ENCODE data around the gene GPX5.

DNA sequence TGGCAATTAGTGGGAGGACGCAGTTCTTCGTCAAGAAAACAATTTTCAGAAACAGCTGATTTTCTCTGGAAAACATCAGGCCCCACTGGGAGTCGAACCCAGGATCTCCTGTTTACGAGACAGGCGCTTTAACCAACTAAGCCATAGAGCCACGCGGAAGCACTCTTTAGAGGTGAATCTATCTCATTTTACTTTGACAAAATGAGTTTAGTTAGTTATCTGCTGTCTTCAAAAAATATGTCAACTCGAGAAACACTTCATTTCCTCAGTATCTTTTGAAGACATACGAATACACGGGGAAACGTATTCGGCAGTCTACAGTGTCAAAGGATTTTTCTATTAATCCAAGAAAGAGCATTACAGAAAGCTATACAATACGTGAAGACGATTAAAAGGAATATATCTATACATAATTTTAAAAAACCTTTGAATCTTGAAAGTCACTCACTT, 36.7 kb upstream of the GPX5 start:
- no peak for TF ChIP-seq POLR2A (IDR thresholded peaks at IDR 0.05)
- TF ChIP-seq, protein P1, sequence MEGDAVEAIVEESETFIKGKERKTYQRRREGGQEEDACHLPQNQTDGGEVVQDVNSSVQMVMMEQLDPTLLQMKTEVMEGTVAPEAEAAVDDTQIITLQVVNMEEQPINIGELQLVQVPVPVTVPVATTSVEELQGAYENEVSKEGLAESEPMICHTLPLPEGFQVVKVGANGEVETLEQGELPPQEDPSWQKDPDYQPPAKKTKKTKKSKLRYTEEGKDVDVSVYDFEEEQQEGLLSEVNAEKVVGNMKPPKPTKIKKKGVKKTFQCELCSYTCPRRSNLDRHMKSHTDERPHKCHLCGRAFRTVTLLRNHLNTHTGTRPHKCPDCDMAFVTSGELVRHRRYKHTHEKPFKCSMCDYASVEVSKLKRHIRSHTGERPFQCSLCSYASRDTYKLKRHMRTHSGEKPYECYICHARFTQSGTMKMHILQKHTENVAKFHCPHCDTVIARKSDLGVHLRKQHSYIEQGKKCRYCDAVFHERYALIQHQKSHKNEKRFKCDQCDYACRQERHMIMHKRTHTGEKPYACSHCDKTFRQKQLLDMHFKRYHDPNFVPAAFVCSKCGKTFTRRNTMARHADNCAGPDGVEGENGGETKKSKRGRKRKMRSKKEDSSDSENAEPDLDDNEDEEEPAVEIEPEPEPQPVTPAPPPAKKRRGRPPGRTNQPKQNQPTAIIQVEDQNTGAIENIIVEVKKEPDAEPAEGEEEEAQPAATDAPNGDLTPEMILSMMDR (IDR thresholded peaks at IDR 0.05 in 4 of 5, conservative IDR thresholded peaks at IDR 0.05 in 1 of 5) = no peak
